Effector CD8-positive, alpha-beta T cell (primary cell): ENCODE measurements around the gene ELSPBP1.
"Not testable (repeated sequence)": the region's sequence is repeated elsewhere in the genome, so short reads cannot be mapped to it uniquely, and the experiment has no call there.

Experiments used
- DNase-seq: peaks from one replicate; lab custom pipeline; 2025; lab: John Stamatoyannopoulos, UW
- total RNA-seq, 4 experiments: gene quantifications; one replicate each; lab custom pipeline; 2026; lab: John Stamatoyannopoulos, UW

Gene ELSPBP1
- total RNA-seq = 0 to 0.09 (median 0) reads per million in 4 experiments

GRCh38 chr19:47994209-47994802 is at the start of gene ELSPBP1:
Gene ELSPBP1, plus strand, starts transcription at chr19:47994632. Its CDS starts 14,036 bp downstream, at chr19:48008668.
- DNase-seq = no peak

- DNase-seq = not testable (repeated sequence)
Measured at GRCh38 chr19:47949852-47950521, 44.4 kb upstream of the ELSPBP1 start.

- not testable (repeated sequence) for DNase-seq
Measured at GRCh38 chr19:47952132-47952531, 42.3 kb upstream of the ELSPBP1 start.

GRCh38 chr19:47955936-47956335 is 38.5 kb upstream of the ELSPBP1 start:
- DNase-seq = not testable (repeated sequence)

GRCh38 chr19:47973529-47973928 is 20.9 kb upstream of the ELSPBP1 start:
- no peak for DNase-seq

- DNase-seq = no peak
Measured at GRCh38 chr19:47991191-47991808, 3.1 kb upstream of the ELSPBP1 start.

- no peak for DNase-seq
Measured at GRCh38 chr19:47992070-47992469, 2.4 kb upstream of the ELSPBP1 start, which contains the start of gene BSPH1. Gene BSPH1, minus strand, starts transcription at chr19:47992170. Its CDS starts 89 bp downstream, at chr19:47992081.

GRCh38 chr19:47996230-47996727 is 1.8 kb downstream of the ELSPBP1 start:
- no peak for DNase-seq

- no peak for DNase-seq
Measured at GRCh38 chr19:47998800-47999199, 4.4 kb downstream of the ELSPBP1 start.

- no peak for DNase-seq
Measured at GRCh38 chr19:48000846-48001245, 6.4 kb downstream of the ELSPBP1 start.

- DNase-seq = no peak
Measured at GRCh38 chr19:48004236-48004635, 9.8 kb downstream of the ELSPBP1 start.

GRCh38 chr19:48006762-48007161 is 12.3 kb downstream of the ELSPBP1 start:
- no peak for DNase-seq

- DNase-seq = no peak
Measured at GRCh38 chr19:48010932-48011758, 16.7 kb downstream of the ELSPBP1 start.

GRCh38 chr19:48020686-48021085 is 26.3 kb downstream of the ELSPBP1 start:
- no peak for DNase-seq

GRCh38 chr19:48023011-48023410 is 28.6 kb downstream of the ELSPBP1 start:
- no peak for DNase-seq

- no peak for DNase-seq
Measured at GRCh38 chr19:48023518-48023917, 29.1 kb downstream of the ELSPBP1 start.

- DNase-seq = no peak
Measured at GRCh38 chr19:48025480-48025879, 31.0 kb downstream of the ELSPBP1 start.

GRCh38 chr19:48029431-48029830 is 35.0 kb downstream of the ELSPBP1 start:
- DNase-seq = no peak

GRCh38 chr19:48030073-48030472 is 35.6 kb downstream of the ELSPBP1 start:
- DNase-seq = no peak

- no peak for DNase-seq
Measured at GRCh38 chr19:48033604-48034003, 39.2 kb downstream of the ELSPBP1 start.

- DNase-seq = no peak
Measured at GRCh38 chr19:48036765-48037164, 42.3 kb downstream of the ELSPBP1 start.
